HAP-1 (cell line): ENCODE measurements around the gene GTF2H1.

ENCODE experiments used
- DNase-seq, 2 experiments: peaks; one replicate each; pipeline ENCODE4 v3.0.0-alpha.2; 2016 to 2020; ENCODE audit warnings: low spot score in 2 of 2
- H3K27me3 ChIP-seq: fragments of 250-450 bp; sonication (Bioruptor Pico); 2 replicates; pipeline ENCODE4 v1.5.1; 2020; ENCODE audit warnings: low read depth, mild to moderate bottlenecking, moderate library complexity
- H3K36me3 ChIP-seq: fragments of 250-450 bp; sonication (Bioruptor Pico); replicated peaks from 2 replicates; pipeline ENCODE4 v1.5.1; 2020; ENCODE audit warnings: mild to moderate bottlenecking
- H3K4me1 ChIP-seq: fragments of 250-450 bp; sonication (Bioruptor Pico); 2 replicates; pipeline ENCODE4 v1.5.1; 2020; ENCODE audit warnings: mild to moderate bottlenecking
- H3K4me3 ChIP-seq: fragments of 250-450 bp; sonication (Bioruptor Pico); 2 replicates; pipeline ENCODE4 v1.5.1; 2020; ENCODE audit warnings: mild to moderate bottlenecking, moderate library complexity
- H3K9me3 ChIP-seq: fragments of 250-450 bp; sonication (Bioruptor Pico); 2 replicates; pipeline ENCODE4 v1.5.1; 2020; ENCODE audit warnings: mild to moderate bottlenecking, moderate library complexity
- in situ Hi-C: fragments of 300-500 bp; cut with MboI; formaldehyde crosslinking; loops from 3 replicates; pipeline ENCODE4 v1.14.3; 2020; ENCODE audit warnings: low sequenced_read_pairs, inconsistent platforms, mixed read lengths

The GTF2H1 gene

DNA sequence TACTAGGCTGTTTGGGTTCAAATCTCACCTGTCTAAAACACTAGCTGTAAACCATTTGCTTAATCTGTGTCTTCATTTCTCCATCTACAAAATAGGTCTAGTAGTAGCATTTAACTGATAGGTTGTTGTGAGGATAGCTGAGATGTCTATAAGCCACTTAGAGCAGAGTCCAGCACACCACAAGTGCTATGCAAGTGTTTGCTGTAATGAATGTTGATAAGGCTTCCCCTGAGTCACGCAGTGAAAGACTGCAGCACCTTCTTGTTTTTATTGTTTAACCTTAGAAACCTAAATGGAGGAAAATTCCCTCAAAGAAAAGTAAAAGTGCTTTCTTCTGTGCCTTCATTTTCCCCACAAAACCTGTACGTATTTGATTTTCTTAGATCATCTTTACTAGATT, 48.9 kb downstream of the GTF2H1 start:
- H3K27me3 ChIP-seq: no peaks in the 10 kb centered on the region
- DNase-seq: no peak
- in situ Hi-C loops: no loop called here
- no peaks in the 10 kb centered on the region for H3K9me3 ChIP-seq
- no peak overlapping the region for H3K4me3 ChIP-seq
- peaks cover 5% of the 10 kb centered on the region for H3K4me1 ChIP-seq
- H3K36me3 ChIP-seq: peaks cover 8% of the 10 kb centered on the region

DNA sequence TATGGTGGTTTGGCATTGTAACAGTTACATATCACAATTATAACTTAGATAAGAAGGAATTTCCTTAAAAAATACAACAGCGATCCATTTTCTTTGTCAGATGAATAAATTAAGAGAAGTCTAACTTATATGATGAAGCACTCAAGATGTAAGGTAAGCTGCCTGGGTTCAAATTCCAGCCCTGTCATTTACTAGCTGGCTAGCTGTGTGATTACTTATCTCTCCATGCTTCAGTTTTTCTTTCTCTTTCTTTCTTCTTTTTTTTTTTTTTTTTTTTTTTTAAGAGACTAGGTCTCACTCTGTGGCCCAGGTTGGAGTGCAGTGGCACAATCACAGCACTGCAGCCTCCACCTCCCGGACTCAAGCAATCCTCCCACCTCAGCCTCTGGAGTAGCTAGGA, 49.8 kb downstream of the GTF2H1 start:
- Histone ChIP-seq H3K9me3 (no peaks in the 10 kb centered on the region), H3K4me3 (no peak overlapping the region), H3K27me3 (no peaks in the 10 kb centered on the region), H3K36me3 (peaks cover 3% of the 10 kb centered on the region), H3K4me1 (peaks cover 5% of the 10 kb centered on the region)
- in situ Hi-C loops: no loop called here
- no peak for DNase-seq

DNA sequence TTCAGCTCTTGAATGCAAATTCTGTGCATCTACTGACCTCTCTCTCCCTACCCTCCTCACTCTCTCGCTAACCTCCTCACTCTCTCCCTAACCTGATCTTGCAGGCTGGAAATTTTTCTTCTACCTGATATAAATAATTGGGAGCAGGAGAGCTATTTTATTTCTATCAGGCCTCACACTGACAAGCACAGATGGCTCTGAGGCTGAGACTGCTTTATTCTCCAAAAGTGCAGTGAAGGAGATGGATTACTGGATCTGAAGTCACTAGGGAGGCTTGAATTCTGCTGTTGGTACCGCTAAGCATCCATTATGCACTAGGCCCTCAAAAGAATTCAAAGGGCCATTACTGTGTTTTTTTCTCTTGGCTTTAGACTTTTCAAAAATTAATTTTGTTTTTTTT, 52.6 kb downstream of the GTF2H1 start:
- in situ Hi-C loops: no loop called here
- Histone ChIP-seq H3K27me3 (no peaks in the 10 kb centered on the region), H3K9me3 (no peaks in the 10 kb centered on the region), H3K4me3 (no peak overlapping the region), H3K4me1 (no peaks in the 10 kb centered on the region), H3K36me3 (no peaks in the 10 kb centered on the region)
- DNase-seq: no peak

DNA sequence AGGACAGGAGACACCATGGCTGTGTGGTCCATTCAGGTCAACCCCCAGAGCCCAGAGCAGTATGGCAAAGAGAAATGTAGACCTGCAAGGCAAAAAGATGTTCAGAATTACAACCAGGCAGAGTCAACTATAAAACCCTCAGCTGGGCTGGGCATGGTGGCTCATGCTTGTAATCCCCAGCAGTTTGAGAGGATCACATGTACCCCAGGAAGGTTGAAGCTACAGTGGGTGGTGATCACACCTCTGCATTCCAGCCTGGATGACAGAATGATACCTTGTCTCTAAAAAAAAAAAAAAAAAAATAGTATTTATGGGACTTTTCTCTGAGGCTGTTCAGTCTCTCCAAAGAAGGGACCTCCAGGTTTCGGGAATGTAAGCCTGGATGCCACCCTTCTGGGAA, 53.6 kb downstream of the GTF2H1 start:
- Histone ChIP-seq H3K27me3 (no peaks in the 10 kb centered on the region), H3K4me3 (no peak overlapping the region), H3K4me1 (no peaks in the 10 kb centered on the region), H3K36me3 (no peaks in the 10 kb centered on the region), H3K9me3 (no peaks in the 10 kb centered on the region)
- DNase-seq: no peak
- in situ Hi-C loops: no loop called here

DNA sequence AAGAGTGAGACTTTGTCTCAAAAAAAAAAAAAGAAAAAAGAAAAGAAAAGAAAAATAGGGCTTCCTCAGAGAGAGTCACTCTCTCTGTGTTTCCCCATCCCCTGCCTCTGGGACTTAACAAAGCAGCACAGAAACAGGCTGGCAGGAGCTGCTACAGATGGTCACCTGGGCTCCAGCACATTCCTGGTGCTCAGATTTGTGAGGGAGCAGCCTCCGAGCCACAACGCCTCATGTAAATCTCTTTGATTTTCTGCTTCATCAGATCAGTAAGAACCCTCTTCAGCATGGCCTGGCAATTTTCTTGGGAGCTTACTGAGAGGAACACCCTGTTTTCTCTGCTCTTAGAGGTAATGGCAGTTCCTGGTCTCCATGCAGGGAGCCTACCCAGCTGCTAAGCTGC, 56.8 kb downstream of the GTF2H1 start:
- in situ Hi-C loops: no loop called here
- no peaks in the 10 kb centered on the region for H3K27me3 ChIP-seq
- no peaks in the 10 kb centered on the region for H3K9me3 ChIP-seq
- no peaks in the 10 kb centered on the region; the same call in 1 of the 2 replicates for H3K4me1 ChIP-seq
- no peak overlapping the region for H3K4me3 ChIP-seq
- no peak for DNase-seq
- no peaks in the 10 kb centered on the region for H3K36me3 ChIP-seq

DNA sequence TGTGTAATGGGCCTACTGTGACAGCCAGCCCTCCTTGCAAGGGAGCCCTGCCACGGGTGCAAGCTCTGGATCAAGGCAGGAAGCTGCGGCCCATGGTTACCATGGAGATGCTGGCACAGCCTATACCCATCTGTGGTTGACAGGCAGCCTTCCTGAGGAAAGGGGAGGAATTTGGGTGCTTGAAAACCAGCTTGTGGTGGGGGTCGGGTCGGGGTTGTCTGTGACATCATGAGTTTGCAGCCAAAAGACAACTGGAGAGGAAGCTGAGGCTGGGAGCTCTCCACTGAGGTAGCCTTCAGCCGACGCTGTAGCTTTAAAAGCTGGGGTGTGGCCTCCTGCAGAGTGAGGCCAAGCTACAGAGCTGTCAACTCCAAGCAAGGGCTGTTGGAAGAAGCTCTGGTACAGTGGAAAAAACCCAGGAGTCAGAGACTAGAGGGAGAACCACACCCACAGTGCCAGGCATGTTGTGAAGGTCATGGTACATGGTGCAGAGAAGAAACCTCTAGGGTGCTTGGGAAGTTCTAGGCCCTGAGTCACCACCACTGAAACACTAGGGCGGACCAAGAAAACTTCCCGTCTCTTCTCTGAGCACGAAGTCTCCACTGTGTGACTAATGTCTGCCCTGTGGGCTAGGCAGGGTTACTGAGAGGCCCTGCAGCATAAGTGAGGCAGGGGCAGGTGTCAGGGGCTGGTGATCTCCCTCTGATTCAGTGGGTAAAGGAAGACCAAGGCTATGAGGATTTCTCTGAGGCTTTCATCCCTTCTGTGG, 61.2 kb downstream of the GTF2H1 start:
- no peaks in the 10 kb centered on the region for H3K9me3 ChIP-seq
- H3K27me3 ChIP-seq: no peaks in the 10 kb centered on the region
- no peaks in the 10 kb centered on the region for H3K36me3 ChIP-seq
- in situ Hi-C loops: no loop called here
- no peak for DNase-seq
- H3K4me3 ChIP-seq: no peak overlapping the region
- H3K4me1 ChIP-seq: no peaks in the 10 kb centered on the region; the same call in 1 of the 2 replicates

DNA sequence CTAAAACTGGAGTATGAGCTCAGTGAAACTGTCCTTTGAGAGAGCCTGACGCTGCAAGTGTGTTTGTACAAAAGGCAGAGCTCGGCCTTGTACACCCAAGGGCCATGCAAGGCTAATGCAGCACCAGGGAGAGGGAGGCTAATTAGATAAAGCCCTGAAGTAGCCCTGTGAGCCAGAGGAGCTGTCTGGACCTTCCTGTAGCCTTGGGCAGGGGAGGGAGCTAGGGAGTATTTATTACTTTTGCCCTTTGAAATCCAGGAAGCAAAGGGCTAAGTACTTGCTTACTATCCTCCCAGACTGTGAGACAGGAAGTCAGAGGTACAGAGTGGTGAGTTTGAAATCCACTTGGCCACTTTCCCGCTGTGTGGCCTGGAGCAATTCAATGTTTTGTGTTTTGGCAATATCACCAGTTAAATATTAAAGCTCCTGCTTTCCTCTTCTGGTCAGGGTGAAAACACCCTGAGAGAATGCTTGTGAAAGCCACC, 61.8 kb downstream of the GTF2H1 start:
- Histone ChIP-seq H3K27me3 (no peaks in the 10 kb centered on the region), H3K4me1 (no peaks in the 10 kb centered on the region; the same call in 1 of the 2 replicates), H3K36me3 (no peaks in the 10 kb centered on the region), H3K4me3 (no peak overlapping the region), H3K9me3 (no peaks in the 10 kb centered on the region)
- in situ Hi-C loops: no loop called here
- DNase-seq: no peak

DNA sequence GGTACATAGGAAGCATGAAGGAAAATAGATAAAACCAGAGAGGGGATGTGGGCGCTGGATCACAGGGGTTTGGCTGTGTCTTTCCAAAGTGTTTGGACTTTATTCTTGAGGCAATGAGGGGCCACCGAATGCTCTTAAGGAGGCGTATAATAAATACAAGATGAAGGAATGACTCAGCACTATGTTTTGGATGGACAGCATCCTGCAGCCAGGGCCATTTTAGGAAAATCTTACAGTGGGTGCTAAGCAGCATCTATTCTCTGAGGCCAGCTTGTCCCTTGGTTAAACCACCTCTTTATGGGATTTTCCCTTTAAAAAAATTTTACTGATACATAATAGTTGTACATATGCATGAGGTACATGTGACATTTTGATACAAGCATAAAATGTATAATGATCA, 67.7 kb downstream of the GTF2H1 start:
- Histone ChIP-seq H3K36me3 (no peaks in the 10 kb centered on the region; the same call in 1 of the 2 replicates), H3K27me3 (no peaks in the 10 kb centered on the region), H3K9me3 (no peaks in the 10 kb centered on the region), H3K4me3 (no peak overlapping the region), H3K4me1 (peaks cover 6% of the 10 kb centered on the region)
- DNase-seq: no peak
- in situ Hi-C loops: no loop called here

DNA sequence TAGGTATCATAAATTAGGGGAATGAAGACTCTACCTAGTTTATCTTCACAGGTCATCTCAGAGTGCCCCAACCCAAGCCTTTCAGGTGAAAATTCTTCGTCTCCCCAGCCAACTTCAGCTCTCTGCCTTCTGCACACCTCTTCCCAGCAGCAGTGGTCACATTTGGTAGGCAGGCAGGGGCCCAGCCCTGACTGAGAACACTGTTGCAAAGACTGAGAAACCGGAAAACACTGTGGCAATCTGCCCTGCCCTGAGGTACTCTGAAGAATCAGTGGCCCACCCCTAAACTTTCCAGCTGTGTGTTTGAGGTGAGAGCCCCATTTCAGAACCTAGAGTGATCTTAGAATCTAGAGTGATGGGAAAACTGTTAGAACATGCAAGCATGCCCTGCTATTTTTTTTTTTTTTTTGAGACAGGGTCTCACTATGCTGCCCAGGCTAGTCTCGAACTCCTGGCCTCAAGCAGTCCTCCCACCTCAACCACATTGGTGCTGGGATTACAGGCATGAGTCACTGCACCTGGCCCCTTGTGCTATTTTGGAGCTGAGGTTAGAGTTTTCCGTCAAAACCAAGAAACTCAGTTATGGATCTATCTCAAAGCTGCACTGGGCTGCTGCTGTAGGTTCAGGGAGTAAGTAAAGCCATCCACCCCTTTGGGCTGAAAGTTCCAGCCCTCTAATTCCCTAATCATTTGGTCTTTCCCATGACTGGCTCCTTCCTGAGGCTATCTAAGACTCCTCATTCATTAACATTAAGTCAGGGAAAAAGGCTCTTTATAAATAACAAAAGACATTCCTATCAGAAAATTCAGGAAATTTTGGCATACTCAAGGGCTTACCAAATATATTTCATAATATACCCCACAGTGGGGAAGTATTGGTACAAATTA, 70.3 kb downstream of the GTF2H1 start:
- no peaks in the 10 kb centered on the region for H3K9me3 ChIP-seq
- peaks cover 12% of the 10 kb centered on the region for H3K4me1 ChIP-seq
- H3K36me3 ChIP-seq: peaks cover 15% of the 10 kb centered on the region
- no peak overlapping the region for H3K4me3 ChIP-seq
- in situ Hi-C loops: no loop called here
- no peaks in the 10 kb centered on the region for H3K27me3 ChIP-seq
- DNase-seq: no peak

DNA sequence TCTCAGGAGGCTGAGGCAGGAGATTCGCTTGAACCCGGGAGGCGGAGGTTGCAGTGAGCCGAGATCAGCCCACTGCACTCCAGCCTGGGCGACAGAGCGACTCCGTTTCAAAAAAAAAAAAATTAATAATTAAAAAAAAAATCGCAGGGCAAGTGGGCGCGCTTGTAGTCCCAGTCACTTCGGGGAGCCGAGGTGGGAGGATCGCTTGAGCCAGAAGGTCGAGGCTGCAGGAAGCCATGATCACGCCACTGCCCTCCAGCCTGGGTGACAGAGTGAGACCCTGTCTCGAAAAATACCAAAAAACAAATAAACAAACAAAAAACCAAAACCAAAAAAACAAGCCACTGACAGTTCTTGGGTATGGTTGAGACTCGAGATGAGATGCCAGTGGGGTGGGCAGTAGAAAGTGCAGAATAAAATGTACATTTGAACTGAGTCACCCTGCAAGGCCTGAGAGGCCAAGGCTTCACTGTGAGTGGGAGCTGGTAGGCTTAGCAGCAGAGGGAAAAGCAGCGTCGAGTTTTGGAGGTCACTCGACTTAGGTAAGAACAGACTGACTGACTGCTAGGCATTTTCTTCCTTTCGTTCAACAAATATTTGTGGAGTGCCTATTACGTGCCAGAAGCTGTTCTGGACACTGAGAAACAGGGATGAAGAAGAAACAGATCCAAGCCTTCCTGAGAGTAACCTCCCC, 71.4 kb downstream of the GTF2H1 start:
- Histone ChIP-seq H3K36me3 (peaks cover 23% of the 10 kb centered on the region), H3K9me3 (no peaks in the 10 kb centered on the region), H3K4me3 (peak overlapping the region; percentile 90), H3K27me3 (no peaks in the 10 kb centered on the region), H3K4me1 (peaks cover 12% of the 10 kb centered on the region)
- in situ Hi-C loops: no loop called here
- peak in 1 of 2 experiments; percentile 26 for DNase-seq

DNA sequence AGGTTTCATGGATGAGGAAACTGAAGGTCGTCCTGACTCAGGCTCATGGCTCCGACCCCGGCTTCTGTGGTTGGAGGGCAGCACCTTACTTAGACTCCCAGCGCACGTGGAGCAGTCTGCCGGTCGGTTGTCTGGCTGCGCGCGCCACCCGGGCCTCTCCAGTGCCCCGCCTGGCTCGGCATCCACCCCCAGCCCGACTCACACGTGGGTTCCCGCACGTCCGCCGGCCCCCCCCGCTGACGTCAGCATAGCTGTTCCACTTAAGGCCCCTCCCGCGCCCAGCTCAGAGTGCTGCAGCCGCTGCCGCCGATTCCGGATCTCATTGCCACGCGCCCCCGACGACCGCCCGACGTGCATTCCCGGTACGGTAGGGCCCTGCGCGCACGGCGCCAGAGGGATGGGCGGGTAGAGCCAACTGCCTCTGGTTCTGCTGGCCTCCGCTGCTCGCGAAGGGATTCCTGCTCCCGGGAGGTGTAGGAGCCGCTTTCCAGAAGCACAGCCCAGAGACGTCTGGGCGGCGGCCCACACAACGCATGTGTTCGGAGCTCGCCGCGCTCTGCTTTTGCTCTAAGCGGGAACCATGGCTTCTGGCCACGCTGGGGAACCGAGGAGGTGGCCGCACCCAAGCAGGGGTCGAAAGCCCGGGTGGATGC, 72.0 kb downstream of the GTF2H1 start, which contains the start of gene LDHA:
LDHA (plus strand) TSS at position 289 of the 653 bp plus-strand sequence. CDS start 2,280 bp downstream, outside the sequence.
- H3K4me1 ChIP-seq: peaks cover 12% of the 10 kb centered on the region
- in situ Hi-C loops: no loop called here

DNA sequence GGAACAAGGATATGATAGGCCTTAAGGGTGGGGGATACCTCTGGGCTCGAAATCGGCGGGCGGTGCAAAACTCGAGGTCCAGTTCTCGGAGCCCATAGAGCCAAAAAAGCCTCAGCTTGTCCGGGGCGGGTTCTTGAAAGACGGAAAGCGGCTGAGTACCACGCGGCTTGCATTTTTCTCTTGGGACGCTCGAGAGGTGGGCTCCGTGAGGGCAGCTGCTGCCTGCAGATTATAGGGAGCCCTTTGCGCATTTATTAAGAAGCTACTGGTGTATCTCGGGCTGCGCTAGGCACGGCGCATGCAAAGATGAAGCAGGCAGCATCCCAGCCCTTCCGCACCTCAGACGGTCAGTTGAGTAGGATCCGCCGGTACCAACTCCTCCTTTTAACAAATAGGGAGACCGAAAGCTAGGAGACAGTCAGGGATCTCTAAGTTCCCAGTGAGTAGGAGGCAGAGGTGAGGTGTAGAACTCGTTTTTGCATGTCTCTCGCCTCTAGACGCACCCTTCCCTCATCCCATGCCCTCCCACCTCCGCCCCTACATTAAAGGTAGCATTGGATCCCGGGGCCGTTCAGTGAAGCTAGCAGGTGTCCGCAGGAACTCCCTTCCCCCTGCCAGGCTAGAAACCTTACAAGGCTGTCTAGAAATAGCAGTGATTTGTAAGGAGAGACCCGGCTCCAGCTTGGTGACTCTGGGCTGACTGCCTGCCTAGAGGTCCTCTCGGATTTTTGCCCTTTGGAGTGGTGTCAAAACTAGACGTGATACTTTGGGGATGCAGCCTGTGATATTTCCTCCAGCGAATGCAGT, 72.8 kb downstream of the GTF2H1 start:
- Histone ChIP-seq H3K36me3 (peaks cover 37% of the 10 kb centered on the region), H3K4me1 (peaks cover 12% of the 10 kb centered on the region), H3K9me3 (no peaks in the 10 kb centered on the region), H3K4me3 (peak overlapping the region; percentile 90), H3K27me3 (no peaks in the 10 kb centered on the region)
- DNase-seq: peak; percentile 14 to 51
- in situ Hi-C loops: no loop called here

More for the DNA sequence above, 72.0 kb downstream of the GTF2H1 start, which contains the start of gene LDHA:
- Histone ChIP-seq H3K27me3 (no peaks in the 10 kb centered on the region), H3K4me3 (peak within 1 kb of the TSS; percentile 90), H3K9me3 (no peaks in the 10 kb centered on the region), H3K36me3 (peaks cover 29% of the 10 kb centered on the region)
- DNase-seq: peak; percentile 89 to 98
